ENCODE measurements around the gene PLS1. TPM values are rescaled to one million over a fixed set of nuclear protein-coding genes. Genes with fewer than 3 reads are reported as not detected.

Gene PLS1
- total RNA-seq, 1 experiment from 2014 or later, result 6.4 TPM

- no peak for DNase-seq (ENCODE audit: low spot score)
- no peak overlapping the region for H3K4me3 ChIP-seq (ENCODE audit: low read depth, low read length, poor library complexity, severe bottlenecking)
- CTCF ChIA-PET, result no interaction called here
- no peaks in the 10 kb centered on the region for H3K27me3 ChIP-seq (replicated peaks; ENCODE audit: insufficient read depth, low read depth, low read length, poor library complexity)
- TF ChIP-seq CTCF (conservative IDR thresholded peaks at IDR 0.05; ENCODE audit: low read depth, low read length) (no peak), EZH2 (IDR thresholded peaks at IDR 0.05; ENCODE audit: borderline replicate concordance, low read depth, low read length, poor library complexity, severe bottlenecking) (no peak)
- no peaks in the 10 kb centered on the region for H3K4me1 ChIP-seq (ENCODE audit: insufficient read depth, low read length, poor library complexity, severe bottlenecking)
- POLR2A ChIA-PET (ENCODE audit: low non-redundant PET), result no interaction called here
- no peaks in the 10 kb centered on the region for H3K36me3 ChIP-seq (ENCODE audit: insufficient read depth, low read length, poor library complexity, severe bottlenecking)
- intact Hi-C loops (cut with micrococcal nuclease; ENCODE audit: unreplicated experiment), result no loop called here
- H3K27ac ChIP-seq (ENCODE audit: low read depth, low read length, poor library complexity, severe bottlenecking), result no peak overlapping the region
- no TSS peak for BruUV-seq (replicated peaks)
- H3K9me3 ChIP-seq (ENCODE audit: low read depth, low read length, poor library complexity, severe bottlenecking), result no peaks in the 10 kb centered on the region
These were observed 94.4 kb downstream of the PLS1 start for GRCh38 chr3:142690613-142691012.

- H3K4me3 ChIP-seq (ENCODE audit: low read depth, low read length, poor library complexity, severe bottlenecking), result no peak overlapping the region
- BruUV-seq (replicated peaks), result no TSS peak
- H3K9me3 ChIP-seq (ENCODE audit: low read depth, low read length, poor library complexity, severe bottlenecking), result no peaks in the 10 kb centered on the region
- H3K27me3 ChIP-seq (replicated peaks; ENCODE audit: insufficient read depth, low read depth, low read length, poor library complexity), result no peaks in the 10 kb centered on the region
- TF ChIP-seq EZH2 (IDR thresholded peaks at IDR 0.05; ENCODE audit: borderline replicate concordance, low read depth, low read length, poor library complexity, severe bottlenecking) (no peak), CTCF (conservative IDR thresholded peaks at IDR 0.05; ENCODE audit: low read depth, low read length) (no peak)
- CTCF ChIA-PET, result no interaction called here
- H3K27ac ChIP-seq (ENCODE audit: low read depth, low read length, poor library complexity, severe bottlenecking), result no peak overlapping the region
- no peak for DNase-seq (ENCODE audit: low spot score)
- no peaks in the 10 kb centered on the region for H3K36me3 ChIP-seq (ENCODE audit: insufficient read depth, low read length, poor library complexity, severe bottlenecking)
- H3K4me1 ChIP-seq (ENCODE audit: insufficient read depth, low read length, poor library complexity, severe bottlenecking), result no peaks in the 10 kb centered on the region
- POLR2A ChIA-PET (ENCODE audit: low non-redundant PET), result no interaction called here
- intact Hi-C loops (cut with micrococcal nuclease; ENCODE audit: unreplicated experiment), result no loop called here
These were observed 95.3 kb downstream of the PLS1 start for GRCh38 chr3:142691527-142691926.

- POLR2A ChIA-PET (ENCODE audit: low non-redundant PET), result no interaction called here
- no TSS peak for BruUV-seq (replicated peaks)
- no peak for DNase-seq (ENCODE audit: low spot score)
- Histone ChIP-seq H3K4me3 (ENCODE audit: low read depth, low read length, poor library complexity, severe bottlenecking) (no peak overlapping the region), H3K9me3 (ENCODE audit: low read depth, low read length, poor library complexity, severe bottlenecking) (no peaks in the 10 kb centered on the region), H3K27ac (ENCODE audit: low read depth, low read length, poor library complexity, severe bottlenecking) (no peak overlapping the region), H3K27me3 (replicated peaks; ENCODE audit: insufficient read depth, low read depth, low read length, poor library complexity) (no peaks in the 10 kb centered on the region), H3K36me3 (ENCODE audit: insufficient read depth, low read length, poor library complexity, severe bottlenecking) (no peaks in the 10 kb centered on the region), H3K4me1 (ENCODE audit: insufficient read depth, low read length, poor library complexity, severe bottlenecking) (no peaks in the 10 kb centered on the region)
- CTCF ChIA-PET, result no interaction called here
- intact Hi-C loops (cut with micrococcal nuclease; ENCODE audit: unreplicated experiment), result no loop called here
- TF ChIP-seq CTCF (conservative IDR thresholded peaks at IDR 0.05; ENCODE audit: low read depth, low read length) (no peak), EZH2 (IDR thresholded peaks at IDR 0.05; ENCODE audit: borderline replicate concordance, low read depth, low read length, poor library complexity, severe bottlenecking) (no peak)
These were observed 97.1 kb downstream of the PLS1 start for GRCh38 chr3:142693136-142693853.

Measured in A673 (cell line).